Right hindlimb (tissue), 1 donor: ENCODE data around the gene ZNF423.

Experiments used
- DNase-seq: peaks from one replicate; pipeline ENCODE4 v3.0.0-alpha.2; 2018

Gene ZNF423

DNA sequence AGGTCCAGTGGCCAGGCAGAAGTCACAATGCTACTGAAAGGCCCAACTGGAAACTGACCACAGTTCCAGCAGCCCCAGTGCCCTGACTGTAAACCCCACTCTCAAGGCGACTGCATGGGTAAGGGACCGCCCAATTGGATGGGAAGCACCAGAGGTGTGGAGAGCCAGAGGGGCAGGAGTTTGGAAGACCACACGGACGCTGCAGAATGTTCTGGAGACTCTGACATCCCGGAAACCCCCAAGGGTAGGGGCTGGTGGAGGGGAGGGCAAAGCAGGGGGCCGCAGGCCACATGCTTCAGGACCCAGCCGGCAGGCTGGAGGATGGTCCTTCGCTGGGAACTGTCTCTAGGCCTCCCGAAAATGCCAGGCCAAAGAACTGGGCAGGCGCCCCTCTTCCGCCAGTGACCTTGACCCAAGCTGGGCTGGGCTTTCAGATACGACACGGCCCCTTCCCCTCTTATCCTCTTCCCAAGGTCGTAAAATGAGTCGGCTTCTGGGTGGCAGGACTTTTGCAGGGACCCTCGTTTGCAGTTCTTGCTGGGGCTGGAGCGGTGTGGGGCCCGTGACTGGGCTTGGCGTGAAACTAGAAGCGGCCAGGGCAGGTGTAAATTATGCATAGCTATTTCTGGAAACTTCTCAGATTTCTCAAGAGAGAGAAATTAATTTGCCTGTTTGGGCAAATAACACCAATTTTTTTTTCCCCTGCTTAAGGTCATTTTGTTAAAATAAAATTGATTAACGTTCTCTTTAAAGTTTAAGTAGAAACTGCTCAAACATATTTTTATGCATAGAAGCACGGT lies 372.1 kb downstream of the ZNF423 start:
- DNase-seq, result no peak

- DNase-seq, result no peak
These were observed 372.7 kb downstream of the ZNF423 start for GRCh38 chr16:49483251-49483650.

- no peak for DNase-seq
These were observed 373.2 kb downstream of the ZNF423 start for GRCh38 chr16:49482690-49483089.

DNA sequence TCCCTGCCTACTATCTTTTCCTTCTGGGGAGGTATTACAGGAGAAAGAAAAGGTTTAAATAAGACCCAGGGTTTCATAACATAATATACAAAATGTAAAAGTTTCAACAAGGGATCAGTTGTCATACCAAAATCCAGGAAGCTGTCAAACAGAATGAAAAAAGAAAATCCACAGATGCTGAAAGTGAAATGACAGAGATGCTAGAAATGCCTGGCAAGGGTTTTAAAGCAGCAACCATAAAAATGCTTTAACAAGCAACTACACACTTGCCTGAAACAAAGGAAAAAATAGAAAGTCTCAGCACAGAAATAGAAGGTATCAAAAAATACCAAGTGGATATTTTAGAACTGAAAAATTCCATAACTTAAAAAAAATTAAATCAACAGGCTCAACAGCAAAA lies 377.3 kb downstream of the ZNF423 start:
- DNase-seq, result no peak

- no peak for DNase-seq
These were observed 377.8 kb downstream of the ZNF423 start for GRCh38 chr16:49478107-49478506.

DNA sequence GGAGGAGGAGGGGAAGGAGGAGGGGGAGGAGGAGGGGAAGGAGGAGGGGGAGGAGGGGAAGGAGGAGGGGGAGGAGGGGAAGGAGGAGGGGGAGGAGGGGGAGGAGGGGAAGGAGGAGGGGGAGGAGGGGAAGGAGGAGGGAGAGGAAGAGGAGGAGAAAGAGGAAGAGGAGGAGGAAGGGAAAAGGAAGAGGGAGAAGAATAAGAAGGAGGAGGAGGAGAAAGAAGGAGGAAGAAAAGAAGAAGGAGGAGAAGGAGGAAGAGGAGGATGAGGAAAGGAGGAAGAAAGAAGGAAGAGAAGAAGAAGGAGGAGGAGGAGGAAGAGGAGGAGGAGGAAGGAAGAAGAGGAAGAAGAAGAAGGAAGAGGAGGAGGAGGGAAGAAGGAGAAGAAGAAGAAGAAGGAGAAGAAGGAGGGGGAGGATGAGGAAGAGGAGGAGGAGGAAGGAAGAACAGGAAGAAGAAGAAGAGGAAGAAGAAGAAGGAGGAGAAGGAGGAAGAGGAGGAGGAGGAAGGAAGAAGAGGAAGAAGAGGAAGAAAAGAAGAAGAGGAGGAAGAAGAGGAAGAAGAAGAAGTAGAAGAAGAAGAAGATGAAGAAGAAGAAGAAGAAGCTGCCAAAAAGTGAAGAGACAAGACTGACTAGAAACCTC lies 378.5 kb downstream of the ZNF423 start:
- no peak for DNase-seq

DNA sequence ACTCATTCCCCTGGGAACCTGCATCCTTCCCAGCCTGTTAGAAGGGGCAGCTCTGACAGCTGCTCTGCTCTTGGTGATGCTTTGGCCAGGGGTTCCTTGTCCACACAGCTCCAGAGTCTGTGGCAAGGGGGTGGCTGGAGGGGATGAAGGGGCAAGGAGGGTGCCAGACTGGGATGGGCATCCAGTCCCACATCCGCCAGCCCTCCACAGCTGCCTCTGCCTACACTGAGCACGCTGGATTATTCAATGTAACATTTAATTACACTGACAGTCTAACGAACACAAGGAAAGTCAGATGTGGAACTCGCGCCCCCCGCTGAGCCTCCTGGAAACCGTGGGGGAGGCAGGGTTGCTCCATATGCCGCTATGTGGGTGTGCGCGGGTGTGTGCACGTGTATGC lies 381.2 kb downstream of the ZNF423 start:
- no peak for DNase-seq

DNA sequence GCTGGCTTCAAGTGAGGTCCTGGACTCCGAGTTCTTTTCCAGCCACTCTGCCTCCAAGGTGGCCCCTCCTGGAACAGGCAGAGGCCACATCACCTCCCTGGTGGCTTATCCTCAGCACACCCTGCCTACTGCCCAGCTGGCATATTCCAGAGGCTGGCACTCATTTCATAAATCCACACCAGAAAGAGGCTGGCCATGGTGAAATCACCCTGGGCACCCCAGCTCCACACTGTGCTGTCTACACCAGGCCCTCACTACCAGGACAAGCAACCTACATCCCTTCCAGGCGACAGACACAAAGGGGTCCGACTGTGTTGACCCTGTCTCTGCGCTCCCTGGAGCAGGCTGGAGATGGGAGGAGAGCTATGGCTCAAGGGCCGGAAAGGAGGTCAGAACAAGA lies 382.1 kb downstream of the ZNF423 start:
- DNase-seq, result no peak

DNA sequence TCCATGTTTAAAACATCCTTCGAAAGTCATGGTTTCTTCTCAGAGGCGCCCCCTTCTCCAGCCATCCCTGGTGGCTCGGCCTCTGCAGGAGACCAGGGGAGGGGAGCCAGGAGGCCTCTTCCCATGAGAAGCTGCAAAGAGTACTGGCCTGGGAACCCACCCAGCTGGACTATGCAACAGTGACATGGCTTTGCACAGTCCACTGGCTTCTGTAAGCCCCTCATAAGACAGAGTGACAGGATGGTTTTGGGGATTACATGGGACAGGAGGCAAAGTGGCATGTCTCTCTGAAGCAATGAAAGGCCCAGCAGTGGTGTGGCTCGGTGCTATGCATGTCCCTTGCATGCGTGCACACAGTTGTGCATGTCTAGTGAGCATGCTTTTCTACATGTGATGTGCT lies 382.8 kb downstream of the ZNF423 start:
- peak; percentile 6 for DNase-seq

DNA sequence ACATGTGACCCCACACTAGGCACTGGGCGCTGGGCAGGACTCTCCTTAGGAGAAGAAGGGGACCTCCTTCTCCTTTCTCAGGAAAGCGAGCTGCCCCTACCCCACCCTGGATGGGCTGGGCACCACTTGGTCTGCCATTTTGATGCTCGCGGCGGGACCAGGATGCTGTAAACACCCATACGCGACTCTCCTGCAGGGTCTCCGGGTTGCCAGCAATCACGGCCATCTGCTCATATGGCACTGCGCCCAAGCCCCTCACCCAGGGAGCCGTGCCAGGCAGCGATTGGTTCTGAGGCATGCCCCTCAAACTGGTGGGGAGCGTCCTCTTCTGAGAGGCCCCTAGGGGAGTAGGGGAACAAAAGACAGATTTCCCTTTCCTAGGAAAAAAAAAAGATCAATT lies 383.3 kb downstream of the ZNF423 start:
- DNase-seq, result peak; percentile 18

GRCh38 chr16:49471038-49471727 lies 384.7 kb downstream of the ZNF423 start:
- peak; percentile 7 for DNase-seq

DNA sequence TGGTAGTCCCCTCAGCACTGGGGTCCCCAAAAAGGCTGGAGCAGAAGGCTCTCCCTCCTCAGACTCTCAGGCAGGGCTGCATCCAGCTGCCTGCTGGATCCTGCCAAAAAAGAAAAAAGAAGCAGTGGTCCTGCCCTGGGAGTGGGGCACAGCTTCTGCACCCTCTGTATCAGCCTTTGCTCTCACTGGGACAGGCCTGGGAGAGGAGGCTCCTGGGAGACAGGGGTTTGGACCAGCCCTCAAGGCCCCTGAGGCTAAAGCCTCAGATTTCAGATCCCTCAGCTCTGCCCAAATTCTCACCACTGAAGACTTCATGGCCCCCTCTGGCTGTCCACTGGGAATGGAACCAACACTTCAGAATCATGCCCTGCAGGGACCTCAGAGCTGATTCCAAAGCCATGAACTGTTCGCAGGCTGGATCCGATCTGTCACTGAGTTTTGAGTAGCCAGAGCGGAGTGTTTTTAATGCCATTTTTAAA lies 385.4 kb downstream of the ZNF423 start:
- DNase-seq, result peak; percentile 15

DNA sequence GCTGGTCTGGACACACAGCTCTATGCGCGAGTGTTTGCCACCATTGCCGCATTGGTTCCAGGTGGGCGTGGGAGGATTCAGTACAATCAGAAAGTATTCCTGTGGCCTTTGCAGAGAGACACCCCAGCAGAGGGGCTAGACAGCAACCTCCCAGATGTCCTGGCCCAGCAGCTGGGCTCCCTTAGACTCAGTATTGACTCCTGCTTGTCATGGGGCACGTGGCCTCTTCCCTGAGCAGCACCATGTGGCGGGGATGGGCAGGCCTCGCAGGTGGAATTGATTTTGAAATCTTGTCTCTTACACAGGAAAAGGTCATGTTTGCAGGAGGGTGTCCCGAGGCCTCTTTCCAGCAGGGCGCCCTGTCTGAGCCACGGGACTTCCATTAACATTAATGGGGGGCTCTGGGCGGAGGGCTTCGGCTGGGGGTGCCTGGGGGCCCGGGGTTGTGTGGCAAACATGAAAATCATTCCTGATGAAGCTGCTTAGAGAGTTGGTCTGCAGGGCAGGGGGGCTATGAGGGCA lies 385.9 kb downstream of the ZNF423 start:
- peak; percentile 10 for DNase-seq

GRCh38 chr16:49469311-49469670 lies 386.6 kb downstream of the ZNF423 start:
- no peak for DNase-seq

DNA sequence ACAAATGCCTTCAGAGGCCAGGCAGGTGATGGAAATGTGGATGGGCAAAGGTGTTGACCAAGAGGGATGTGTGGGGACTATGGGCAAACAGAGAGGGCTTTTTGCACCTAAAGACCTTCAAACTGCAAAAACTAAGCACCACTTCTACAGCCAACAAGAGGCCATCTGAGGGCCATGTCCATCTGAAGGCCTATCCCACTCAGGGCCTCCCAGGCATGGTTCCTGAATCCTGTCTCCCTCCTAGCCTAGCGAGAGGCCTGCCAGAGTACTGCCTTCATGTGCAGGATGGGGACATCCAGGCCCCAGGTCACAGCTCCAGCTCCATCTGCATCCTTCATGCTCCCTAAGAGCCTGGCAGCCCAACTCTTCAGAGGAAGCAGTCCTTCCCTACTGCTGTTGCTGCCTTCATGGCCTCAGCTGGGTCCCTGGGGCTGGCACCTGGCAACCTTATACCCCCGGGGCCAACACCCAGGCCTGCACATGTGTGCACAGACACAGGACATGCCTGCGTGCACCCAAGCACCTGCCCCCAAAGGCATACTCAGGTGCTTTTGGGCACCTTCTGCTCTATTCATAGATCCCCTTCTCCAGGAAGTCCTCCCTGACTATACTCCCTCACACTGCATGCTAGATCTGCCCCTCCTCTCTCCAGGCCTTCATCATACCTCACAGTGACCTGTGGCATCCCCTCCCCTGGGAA lies 387.2 kb downstream of the ZNF423 start:
- peak; percentile 7 for DNase-seq

DNA sequence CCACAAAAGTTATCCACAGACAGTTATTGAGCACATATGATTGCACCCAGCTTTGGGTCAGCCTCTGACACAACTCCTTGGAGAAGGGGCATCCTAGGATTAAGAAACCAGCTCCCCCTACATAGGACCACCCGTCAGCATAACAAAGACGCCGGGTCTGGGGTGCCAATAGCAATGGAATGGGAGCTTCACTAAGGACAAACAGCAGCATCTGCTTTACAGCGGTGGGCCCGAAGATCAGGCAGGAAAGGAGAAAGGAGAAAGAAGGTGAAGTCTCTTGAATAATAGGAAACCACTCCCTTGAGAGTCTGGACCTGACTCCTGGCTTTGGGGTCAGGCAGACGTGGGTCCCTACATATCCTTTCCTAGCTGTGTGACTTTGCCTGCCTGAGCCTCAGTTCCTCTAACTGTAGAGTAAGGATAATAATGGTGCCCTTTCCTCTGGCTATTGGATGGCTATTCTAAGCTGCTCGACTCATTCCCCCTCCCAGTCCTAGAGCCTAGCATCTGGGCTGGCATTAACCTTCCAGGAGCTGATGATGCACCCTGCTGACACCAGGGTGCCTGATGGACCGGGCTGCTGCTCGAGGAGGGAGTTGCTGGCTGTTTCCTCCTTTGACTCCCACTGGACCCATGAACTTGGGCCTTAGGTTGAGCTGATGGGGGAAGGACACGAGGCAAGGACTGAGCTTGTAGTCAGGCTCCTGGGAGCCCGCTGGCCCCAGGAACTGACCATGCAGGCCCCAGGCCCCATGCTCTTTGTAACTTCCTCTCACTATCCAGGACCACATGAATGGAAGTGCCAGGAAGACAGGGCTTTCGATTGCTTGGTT lies 388.2 kb downstream of the ZNF423 start:
- peak; percentile 1 for DNase-seq

- no peak for DNase-seq
These were observed 389.0 kb downstream of the ZNF423 start for GRCh38 chr16:49466881-49467280.

- peak; percentile 2 for DNase-seq
These were observed 389.4 kb downstream of the ZNF423 start for GRCh38 chr16:49466529-49466831.

GRCh38 chr16:49465661-49466528 lies 390.0 kb downstream of the ZNF423 start:
- DNase-seq, result peak; percentile 4

DNA sequence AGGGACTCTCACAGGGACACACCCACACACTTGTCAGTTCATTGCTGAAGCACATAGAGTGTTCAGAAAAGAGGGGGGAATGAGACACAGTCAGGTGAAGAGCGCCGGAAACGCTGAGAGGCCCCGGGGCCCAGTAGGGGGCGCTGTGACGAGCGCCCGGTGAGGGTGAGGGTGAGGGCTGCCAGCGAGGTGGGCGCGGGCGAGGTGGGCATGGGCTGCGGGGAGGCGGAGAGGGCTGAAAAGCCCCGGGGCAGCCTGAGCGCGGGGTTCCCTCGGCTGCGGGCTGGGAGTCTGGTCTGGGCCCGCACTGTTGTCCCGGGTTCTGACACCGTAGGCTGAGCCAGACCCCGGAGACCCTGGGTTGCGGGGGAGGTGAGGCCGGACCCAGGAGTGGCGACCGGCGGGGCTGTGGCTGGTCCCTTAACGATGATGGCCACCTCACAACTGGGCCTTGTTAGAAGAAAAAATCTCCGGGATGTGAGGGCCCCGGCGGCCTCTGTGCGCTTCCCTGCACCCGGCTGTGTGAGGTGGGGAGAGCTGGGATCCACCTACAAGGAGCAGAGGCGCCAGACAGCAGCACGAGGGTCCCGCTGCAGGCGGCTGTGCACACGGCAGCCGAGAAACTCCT lies 390.9 kb downstream of the ZNF423 start:
- peak; percentile 29 for DNase-seq

DNA sequence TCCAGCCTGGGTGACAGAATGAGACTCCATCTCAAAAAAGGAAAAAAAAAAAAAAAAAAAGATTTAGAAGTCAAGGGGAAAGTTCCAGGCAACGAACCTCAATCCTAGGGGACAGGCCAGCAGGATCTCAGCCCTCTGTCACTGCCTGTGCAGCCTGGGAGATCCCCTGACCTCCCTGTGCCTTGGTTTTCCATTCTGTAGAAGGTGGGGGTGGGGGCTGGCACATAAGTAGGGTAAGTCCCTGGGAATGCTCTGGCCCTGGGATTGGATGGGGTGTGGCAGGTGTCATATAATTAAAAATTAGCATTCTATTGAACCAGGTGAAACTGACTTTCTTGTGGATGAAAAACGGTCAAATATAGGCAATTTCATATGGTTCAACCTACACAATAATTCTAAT lies 391.8 kb downstream of the ZNF423 start:
- peak; percentile 8 for DNase-seq
